Lower leg skin (tissue), 4 donors: ENCODE results near the gene ANKRD23. TPM values are rescaled to one million over a fixed set of nuclear protein-coding genes. Genes with fewer than 3 reads are reported as not detected.
"Not testable (repeated sequence)": the region's sequence is repeated elsewhere in the genome, so short reads cannot be mapped to it uniquely, and the experiment has no call there.

Experiments
- DNase-seq, 2 donors: peaks; one replicate each; pipeline ENCODE4 v3.0.0-alpha.2; 2019; ENCODE audit warnings: low spot score in 2 of 2
- H3K4me3 ChIP-seq: fragments of 200-600 bp; sonication (generic); 2 replicates; pipeline ENCODE4 v1.5.1; 2017; ENCODE audit warnings: mild to moderate bottlenecking, low read depth; ENCODE audit not compliant: poor library complexity, severe bottlenecking
- CTCF ChIP-seq, 3 donors: fragments of 450-650 bp; IDR thresholded peaks; one replicate each; pipeline ENCODE4 v1.5.1; 2016; ENCODE audit warnings: antibody characterized with exemption in 3 of 3, mild to moderate bottlenecking in 3 of 3, moderate library complexity in 2 of 3
- POLR2A ChIP-seq, 2 donors: fragments of 450-650 bp; IDR thresholded peaks; one replicate each; pipeline ENCODE4 v1.6.1; 2016 to 2017; ENCODE audit warnings: antibody characterized with exemption in 2 of 2, mild to moderate bottlenecking in 1 of 2, moderate library complexity in 1 of 2
- WGBS, 2 donors: methylation state at CpG; one replicate each; pipeline ENCODE4 v1.1.5; 2018; 5-methylcytosine and 5-hydroxymethylcytosine counted together
- intact Hi-C: fragments of 100-400 bp; cut with DNase I; formaldehyde crosslinking; loops from one replicate; pipeline ENCODE4 v1.15.0; 2023; ENCODE audit warnings: low total_unique reads
- total RNA-seq, 4 donors: library from RNA; depleted of rRNA; stranded (reverse); fragments of >200 nt; gene quantifications; one replicate each; pipeline ENCODE4 v1.1.0, GENCODE V29; 2016

The ANKRD23 gene
- total RNA-seq, 4 donors from 2014 or later, result 4.9 to 12.4 (median 8.8) TPM

GRCh38 chr2:96866586-96866985 lies 22.8 kb upstream of the ANKRD23 start:
- intact Hi-C loops, result no loop called here
- 62 to 74% methylated on average over 3 to 8 of the region's 8 CpGs for WGBS, 2 donors
- DNase-seq, result no peak

GRCh38 chr2:96866149-96866548 lies 22.3 kb upstream of the ANKRD23 start:
- TF ChIP-seq POLR2A (IDR thresholded peaks at IDR 0.05), result no peak
- no peak for TF ChIP-seq CTCF (IDR thresholded peaks at IDR 0.05)
- intact Hi-C loops, result no loop called here
- no peak overlapping the region for H3K4me3 ChIP-seq
- WGBS, 2 donors, result 59 to 78% methylated on average over 9 to 13 of the region's 14 CpGs
- no peak for DNase-seq

More at GRCh38 chr2:96866586-96866985, 22.8 kb upstream of the ANKRD23 start:
- TF ChIP-seq CTCF (IDR thresholded peaks at IDR 0.05) (no peak), POLR2A (IDR thresholded peaks at IDR 0.05) (no peak)
- H3K4me3 ChIP-seq, result no peak overlapping the region

GRCh38 chr2:96865654-96866053 lies 21.8 kb upstream of the ANKRD23 start:
- TF ChIP-seq POLR2A (IDR thresholded peaks at IDR 0.05) (no peak), CTCF (IDR thresholded peaks at IDR 0.05) (no peak)
- intact Hi-C loops, result no loop called here
- H3K4me3 ChIP-seq, result no peak overlapping the region
- no peak for DNase-seq
- WGBS, 2 donors, result 81 to 85% methylated on average over 16 of the region's 16 CpGs

GRCh38 chr2:96864343-96865091 lies 20.7 kb upstream of the ANKRD23 start:
- intact Hi-C loops, result no loop called here
- no peak for DNase-seq
- TF ChIP-seq POLR2A (IDR thresholded peaks at IDR 0.05) (no peak), CTCF (IDR thresholded peaks at IDR 0.05) (no peak)
- WGBS, 2 donors, result 80 to 82% methylated on average over 23 to 25 of the region's 25 CpGs
- no peak overlapping the region for H3K4me3 ChIP-seq

- DNase-seq, result no peak
- intact Hi-C loops, result no loop called here
- H3K4me3 ChIP-seq, result no peak overlapping the region
- TF ChIP-seq CTCF (IDR thresholded peaks at IDR 0.05), result no peak
- TF ChIP-seq POLR2A (IDR thresholded peaks at IDR 0.05), result no peak
- 91 to 96% methylated on average over 11 to 17 of the region's 19 CpGs for WGBS, 2 donors
Observed at GRCh38 chr2:96863575-96864342, 19.9 kb upstream of the ANKRD23 start.

GRCh38 chr2:96863056-96863455 lies 19.2 kb upstream of the ANKRD23 start:
- H3K4me3 ChIP-seq, intact Hi-C loops, DNase-seq: not testable (repeated sequence)
- 87% methylated on average over 4 of the region's 4 CpGs for WGBS, 2 donors
